Right atrium auricular region (tissue), 2 donors: ENCODE results near the gene TNNI3. TPM values are rescaled to one million over a fixed set of nuclear protein-coding genes. Genes with fewer than 3 reads are reported as not detected.

Experiments used
- DNase-seq: peaks from one replicate; pipeline ENCODE4 v3.0.0-alpha.2; 2019; ENCODE audit warnings: low spot score
- H3K27ac ChIP-seq, 2 donors: fragments of 200-600 bp; sonication (generic); 1 replicate in 1 of 2; 2 replicates in 1 of 2; pipeline ENCODE4 v1.5.1; 2016 to 2019
- H3K27me3 ChIP-seq, 2 donors: fragments of 200-600 bp; sonication (generic); one replicate each; pipeline versions ENCODE4 v1.5.1 to v1.6.0; 2017 to 2019
- H3K36me3 ChIP-seq: fragments of 200-600 bp; sonication (generic); one replicate; pipeline ENCODE4 v1.5.1; 2016
- H3K4me1 ChIP-seq, 2 donors: fragments of 200-600 bp; sonication (generic); one replicate each; pipeline versions ENCODE4 v1.5.1 to v1.6.0; 2017 to 2019
- H3K4me3 ChIP-seq, 2 donors: fragments of 200-600 bp; sonication (generic); 1 replicate in 1 of 2; 2 replicates in 1 of 2; pipeline ENCODE4 v1.5.1; 2017 to 2019; ENCODE audit warnings: mild to moderate bottlenecking in 1 of 2, moderate library complexity in 1 of 2
- H3K9me3 ChIP-seq, 2 donors: fragments of 200-600 bp; sonication (generic); one replicate each; pipeline ENCODE4 v1.5.1; 2019
- CTCF ChIP-seq, 2 donors: fragments of 200-600 bp; sonication (generic); IDR thresholded peaks; one replicate each; pipeline ENCODE4 v1.5.1; 2019; ENCODE audit warnings: antibody characterized with exemption in 2 of 2
- total RNA-seq, 2 donors: library from RNA; depleted of rRNA; stranded (reverse); fragments of >200 nt; gene quantifications; one replicate each; pipeline ENCODE4 v1.1.0, GENCODE V29; 2016

The TNNI3 gene
- total RNA-seq, 2 donors from 2014 or later, result 3,822 to 4,003 TPM

- DNase-seq, result peak; percentile 99
- peaks cover 0 to 45% of the 10 kb centered on the region in 2 donors for H3K4me1 ChIP-seq
- no peaks in the 10 kb centered on the region for H3K27me3 ChIP-seq
- H3K9me3 ChIP-seq, result no peaks in the 10 kb centered on the region
- peak overlapping the region; percentile 80 to 88 for H3K4me3 ChIP-seq
- TF ChIP-seq CTCF (IDR thresholded peaks at IDR 0.05), result peak in 1 of 2 donors; percentile 4
- peak overlapping the region; percentile 77 to 85 for H3K27ac ChIP-seq
- peaks cover under 1% of the 10 kb centered on the region for H3K36me3 ChIP-seq
Measured at GRCh38 chr19:55117663-55118391, 39.7 kb downstream of the TNNI3 start.

GRCh38 chr19:55116859-55117662 lies 40.5 kb downstream of the TNNI3 start, which contains the start of gene PPP1R12C:
TSS of gene PPP1R12C (minus strand) at chr19:55117637. CDS start at chr19:55117543, 94 bp downstream.
- H3K4me1 ChIP-seq, result peaks cover 0 to 53% of the 10 kb centered on the region in 2 donors
- no peaks in the 10 kb centered on the region for H3K9me3 ChIP-seq
- peaks cover 8% of the 10 kb centered on the region for H3K36me3 ChIP-seq
- H3K4me3 ChIP-seq, result peak within 1 kb of the TSS; percentile 80 to 88
- no peak for DNase-seq
- H3K27me3 ChIP-seq, result no peaks in the 10 kb centered on the region
- H3K27ac ChIP-seq, result peak within 1 kb of the TSS; percentile 96 to 97
- TF ChIP-seq CTCF (IDR thresholded peaks at IDR 0.05), result no peak

- no peak for TF ChIP-seq CTCF (IDR thresholded peaks at IDR 0.05)
- Histone ChIP-seq H3K9me3 (no peaks in the 10 kb centered on the region), H3K4me1 (peaks cover 0 to 60% of the 10 kb centered on the region in 2 donors)
Measured at GRCh38 chr19:55116232-55116858, 41.2 kb downstream of the TNNI3 start.

GRCh38 chr19:55115446-55116065 lies 42.0 kb downstream of the TNNI3 start:
- H3K4me3 ChIP-seq, result peak overlapping the region; percentile 80 to 88
- H3K4me1 ChIP-seq, result peaks cover 0 to 61% of the 10 kb centered on the region in 2 donors
- peak overlapping the region; percentile 96 to 97 for H3K27ac ChIP-seq
- no peak for DNase-seq
- peaks cover 12% of the 10 kb centered on the region for H3K36me3 ChIP-seq
- no peaks in the 10 kb centered on the region for H3K27me3 ChIP-seq
- H3K9me3 ChIP-seq, result no peaks in the 10 kb centered on the region
- TF ChIP-seq CTCF (IDR thresholded peaks at IDR 0.05), result no peak

More at GRCh38 chr19:55116232-55116858, 41.2 kb downstream of the TNNI3 start:
- H3K27me3 ChIP-seq, result no peaks in the 10 kb centered on the region
- H3K27ac ChIP-seq, result peak overlapping the region; percentile 96 to 97
- DNase-seq, result peak; percentile 85
- peaks cover 11% of the 10 kb centered on the region for H3K36me3 ChIP-seq
- peak overlapping the region; percentile 80 to 88 for H3K4me3 ChIP-seq

- Histone ChIP-seq H3K27ac (peak overlapping the region; percentile 96 to 97), H3K27me3 (no peaks in the 10 kb centered on the region), H3K4me1 (peaks cover 0 to 61% of the 10 kb centered on the region in 2 donors), H3K9me3 (no peaks in the 10 kb centered on the region), H3K4me3 (peak overlapping the region in 1 of 2 donors; percentile 0), H3K36me3 (peaks cover 21% of the 10 kb centered on the region)
- DNase-seq, result no peak
- TF ChIP-seq CTCF (IDR thresholded peaks at IDR 0.05), result no peak
Measured at GRCh38 chr19:55114566-55115145, 42.9 kb downstream of the TNNI3 start.
